ENCODE results near the gene PLA2G6. TPM values are rescaled to one million over a fixed set of nuclear protein-coding genes. Genes with fewer than 3 reads are reported as not detected.
A peak's percentile ranks its signal among the peaks of the same experiment; 100 is the strongest.

Gene PLA2G6
- total RNA-seq (2021; ENCODE audit: unreplicated experiment) (16.2 TPM), Bru-seq, nascent RNA (percentile 42 among the genes with signal in this experiment), BruChase-seq, experiment 1, labeled RNA remaining after a 2-hour chase (percentile 37 among the genes with signal in this experiment), BruChase-seq, experiment 2, labeled RNA remaining after a 6-hour chase (percentile 38 among the genes with signal in this experiment)
- polyA plus RNA-seq (2012; ENCODE audit: insufficient read length) = 17.7 TPM
- long read RNA-seq, partial matches to known transcripts = 3 of 13 reads
- long read RNA-seq, other reads (novel, unspliced or antisense) = 9 of 13 reads

- Histone ChIP-seq H3K36me3 (ENCODE audit: control insufficient read depth, insufficient read depth, low read length) (no peaks in the 10 kb centered on the region), H3K9me3 (ENCODE audit: control insufficient read depth, insufficient read depth, low read depth, low read length) (no peaks in the 10 kb centered on the region), H3K27me3 (ENCODE audit: control insufficient read depth, insufficient read depth, low read length) (no peaks in the 10 kb centered on the region), H3K4me1 (ENCODE audit: control insufficient read depth, insufficient read depth, low read length) (peaks cover 45% of the 10 kb centered on the region), H3K27ac (ENCODE audit: low read length) (peak within 1 kb of the TSS; percentile 96), H3K4me3 (ENCODE audit: low read depth in 2 of 2, low read length in 2 of 2) (peak within 1 kb of the TSS; percentile 48 to 59)
- ChIA-PET CTCF (no interaction called here), POLR2A (no interaction called here)
- in situ Hi-C loops (cut with HindIII; ENCODE audit: low pct_unique_long_range_greater_than_20kb, low sequenced_read_pairs) = no loop called here
- intact Hi-C loops (cut with micrococcal nuclease; ENCODE audit: unreplicated experiment) = no loop called here
- BruUV-seq (replicated peaks) = no TSS peak
- peak; percentile 86 for DNase-seq (ENCODE audit: low read depth, low spot score)
- TF ChIP-seq CTCF (IDR thresholded peaks at IDR 0.05) (no peak), SIN3A (IDR thresholded peaks at IDR 0.05; ENCODE audit: borderline replicate concordance, insufficient read depth, low read depth, low read length) (peak; percentile 49; the same call in 1 of the 2 replicates), POLR2AphosphoS5 (IDR thresholded peaks at IDR 0.05; ENCODE audit: low read depth, low read length) (0 out of 2 replicates have a peak, but pooled peaks have one; percentile 15)
- peak; percentile 91 for ATAC-seq
Observed at GRCh38 chr22:38181453-38182200, at the start of gene PLA2G6. PLA2G6 (minus strand) TSS chr22:38181830; CDS start chr22:38169426, 12,404 bp downstream.

- TF ChIP-seq CTCF (IDR thresholded peaks at IDR 0.05) = no peak
- TF ChIP-seq POLR2AphosphoS5 (IDR thresholded peaks at IDR 0.05; ENCODE audit: low read depth, low read length) = no peak
- no TSS peak for BruUV-seq (replicated peaks)
- Histone ChIP-seq H3K27me3 (ENCODE audit: control insufficient read depth, insufficient read depth, low read length) (no peaks in the 10 kb centered on the region), H3K4me3 (ENCODE audit: low read depth in 2 of 2, low read length in 2 of 2) (no peak overlapping the region), H3K4me1 (ENCODE audit: control insufficient read depth, insufficient read depth, low read length) (peaks cover 9% of the 10 kb centered on the region), H3K9me3 (ENCODE audit: control insufficient read depth, insufficient read depth, low read depth, low read length) (no peaks in the 10 kb centered on the region), H3K36me3 (ENCODE audit: control insufficient read depth, insufficient read depth, low read length) (no peaks in the 10 kb centered on the region), H3K27ac (ENCODE audit: low read length) (no peak overlapping the region)
- CTCF ChIA-PET = no interaction called here
- DNase-seq (ENCODE audit: low read depth, low spot score) = no peak
- in situ Hi-C loops (cut with HindIII; ENCODE audit: low pct_unique_long_range_greater_than_20kb, low sequenced_read_pairs) (no loop called here), intact Hi-C loops (cut with micrococcal nuclease; ENCODE audit: unreplicated experiment) (no loop called here)
- ATAC-seq = no peak
- POLR2A ChIA-PET = no interaction called here
Observed at GRCh38 chr22:38230916-38231315, 49.3 kb upstream of the PLA2G6 start.

GRCh38 chr22:38230108-38230825, 48.6 kb upstream of the PLA2G6 start:
- ChIA-PET POLR2A (no interaction called here), CTCF (no interaction called here)
- TF ChIP-seq SIN3A (IDR thresholded peaks at IDR 0.05; ENCODE audit: borderline replicate concordance, insufficient read depth, low read depth, low read length) = no peak
- TF ChIP-seq CTCF (IDR thresholded peaks at IDR 0.05) = no peak
- no peak for TF ChIP-seq REST (IDR thresholded peaks at IDR 0.05; ENCODE audit: insufficient read depth in 1 of 2, low read depth in 2 of 2, low read length in 1 of 2)
- TF ChIP-seq TCF7L2 (IDR thresholded peaks at IDR 0.05; ENCODE audit: low read depth, low read length) = no peak
- TF ChIP-seq POLR2AphosphoS5 (IDR thresholded peaks at IDR 0.05; ENCODE audit: low read depth, low read length) = no peak
- H3K27ac ChIP-seq (ENCODE audit: low read length) = no peak overlapping the region
- intact Hi-C loops (cut with micrococcal nuclease; ENCODE audit: unreplicated experiment) = no loop called here
- no peak overlapping the region for H3K4me3 ChIP-seq (ENCODE audit: low read depth in 2 of 2, low read length in 2 of 2)
- no peaks in the 10 kb centered on the region for H3K9me3 ChIP-seq (ENCODE audit: control insufficient read depth, insufficient read depth, low read depth, low read length)
- H3K27me3 ChIP-seq (ENCODE audit: control insufficient read depth, insufficient read depth, low read length) = no peaks in the 10 kb centered on the region
- ATAC-seq (no peak), DNase-seq (ENCODE audit: low read depth, low spot score) (no peak)
- in situ Hi-C loops (cut with HindIII; ENCODE audit: low pct_unique_long_range_greater_than_20kb, low sequenced_read_pairs) = no loop called here
- BruUV-seq (replicated peaks) = no TSS peak
- H3K4me1 ChIP-seq (ENCODE audit: control insufficient read depth, insufficient read depth, low read length) = peaks cover 9% of the 10 kb centered on the region
- no peaks in the 10 kb centered on the region for H3K36me3 ChIP-seq (ENCODE audit: control insufficient read depth, insufficient read depth, low read length)
